OCI-LY7 (cell line): ENCODE data around the gene MFGE8. TPM values are rescaled to one million over a fixed set of nuclear protein-coding genes. Genes with fewer than 3 reads are reported as not detected.
A peak's percentile ranks its signal among the peaks of the same experiment; 100 is the strongest.

ENCODE experiments used
- BruUV-seq: library from RNA; stranded (reverse); fragments of 400-500 nt; replicated peaks from 2 replicates; lab custom pipeline; 2021; lab: Mats Ljungman, UMichigan
- CTCF ChIA-PET: fragments of 300-600 bp; sonication (Branson Sonifier 250); formaldehyde crosslinking; loops from one replicate; lab custom pipeline; 2022; ENCODE audit warnings: antibody characterized with exemption; ENCODE audit not compliant: unreplicated experiment; lab: Charles Lee
- POLR2A ChIA-PET: fragments of 300-600 bp; sonication (Branson Sonifier 250); formaldehyde crosslinking; loops from one replicate; lab custom pipeline; 2022; ENCODE audit warnings: antibody characterized with exemption; lab: Charles Lee
- DNase-seq: peaks from one replicate; pipeline ENCODE4 v3.0.0-alpha.2; 2015; ENCODE audit warnings: low spot score
- H2AFZ ChIP-seq: fragments of 200-600 bp; sonication (generic), shearing (Covaris generic); 2 replicates; pipeline ENCODE4 v1.6.1; 2014; ENCODE audit warnings: mild to moderate bottlenecking, antibody characterized with exemption, low read length, moderate library complexity
- H3K27ac ChIP-seq: fragments of 200-600 bp; sonication (generic); 2 replicates; pipeline ENCODE4 v1.5.1; 2014; ENCODE audit warnings: mixed run types, low read depth, mild to moderate bottlenecking, moderate library complexity, low read length, inconsistent platforms; ENCODE audit not compliant: poor library complexity, severe bottlenecking
- H3K36me3 ChIP-seq: fragments of 200-600 bp; sonication (generic); 2 replicates; pipeline ENCODE4 v1.6.1; 2014; ENCODE audit warnings: mild to moderate bottlenecking, antibody characterized with exemption, low read length, moderate library complexity, mixed read lengths; ENCODE audit not compliant: insufficient read depth
- H3K4me1 ChIP-seq: fragments of 200-600 bp; sonication (generic); 2 replicates; pipeline ENCODE4 v1.5.1; 2014; ENCODE audit warnings: mild to moderate bottlenecking, low read length; ENCODE audit not compliant: insufficient read depth, poor library complexity, severe bottlenecking
- H3K4me2 ChIP-seq: fragments of 200-600 bp; sonication (generic); 2 replicates; pipeline ENCODE4 v1.6.1; 2014; ENCODE audit warnings: mild to moderate bottlenecking, low read length
- H3K4me3 ChIP-seq: fragments of 200-600 bp; sonication (generic); 2 replicates; pipeline ENCODE4 v1.5.1; 2014; ENCODE audit warnings: mild to moderate bottlenecking, low read depth, low read length; ENCODE audit not compliant: poor library complexity, severe bottlenecking
- H3K79me2 ChIP-seq: fragments of 200-600 bp; sonication (generic); 2 replicates; pipeline ENCODE4 v1.6.1; 2016; ENCODE audit warnings: low read depth, mild to moderate bottlenecking, low read length, moderate library complexity, mixed read lengths; ENCODE audit not compliant: insufficient read depth
- H3K9me2 ChIP-seq: fragments of 200-600 bp; sonication (generic); 2 replicates; pipeline ENCODE4 v1.6.1; 2016; ENCODE audit warnings: mild to moderate bottlenecking, low read length, mixed read lengths; ENCODE audit not compliant: insufficient read depth
- H3K9me3 ChIP-seq: fragments of 200-600 bp; sonication (generic); 2 replicates; pipeline ENCODE4 v1.6.1; 2014; ENCODE audit warnings: mild to moderate bottlenecking, mixed run types, low read length, mixed read lengths
- H4K20me1 ChIP-seq: fragments of 200-600 bp; sonication (generic); 2 replicates; pipeline ENCODE4 v1.6.1; 2014; ENCODE audit warnings: mild to moderate bottlenecking, antibody characterized with exemption, low read length, moderate library complexity, mixed read lengths; ENCODE audit not compliant: insufficient read depth
- EZH2phosphoT487 ChIP-seq: fragments of 200-600 bp; sonication (generic); IDR thresholded peaks from 2 replicates; pipeline ENCODE4 v1.6.1; 2018; ENCODE audit warnings: low read depth, borderline replicate concordance, mild to moderate bottlenecking, mixed run types, antibody characterized with exemption, low read length, moderate library complexity, mixed read lengths
- intact Hi-C: fragments of 100-400 bp; cut with micrococcal nuclease; formaldehyde crosslinking; loops from one replicate; pipeline ENCODE4 v1.10.0; 2022; ENCODE audit not compliant: unreplicated experiment
- total RNA-seq, 2 experiments: library from RNA; depleted of rRNA in 1 of 2; stranded (reverse); fragments of >200 nt in 1 of 2; shearing (Covaris generic) in 1 of 2; gene quantifications; 2 replicates each; pipeline ENCODE4 v1.2.3, GENCODE V29; 2014 to 2022
- TF ChIP-seq, protein P1 (sequence below): fragments of 200-600 bp; sonication (generic); conservative IDR thresholded peaks from 2 replicates; pipeline ENCODE4 v1.5.1; 2014; ENCODE audit warnings: mild to moderate bottlenecking, antibody characterized with exemption, low read length, moderate library complexity, mixed read lengths

MFGE8 gene
- total RNA-seq, 2 experiments from 2014 or later, result 11.8 to 70.4 TPM

DNA sequence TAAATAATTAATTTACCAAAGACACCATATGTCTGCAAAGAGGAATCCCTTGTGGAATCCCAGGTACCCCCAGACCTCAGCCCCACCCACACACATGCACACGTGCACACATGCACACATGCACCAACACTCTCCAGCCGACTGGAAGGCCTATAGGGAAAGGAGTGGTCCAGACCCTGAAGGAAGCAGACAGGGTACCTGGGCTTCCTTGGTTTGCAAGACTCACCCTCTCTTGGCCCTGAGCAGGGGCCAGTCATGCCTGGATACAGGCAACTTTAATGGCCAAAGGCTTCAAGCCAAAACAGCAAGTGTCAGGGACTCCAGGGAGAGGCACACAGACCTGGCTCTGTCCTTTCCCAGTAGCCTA lies 8.9 kb downstream of the MFGE8 start:
- ChIA-PET POLR2A (no interaction called here), CTCF (interaction anchor here (0.6 kb wide), 1 partner anchor 438 kb away, joined by 3 read pairs; no protein-coding TSS in a partner anchor)
- Histone ChIP-seq H3K9me2 (no peaks in the 10 kb centered on the region), H3K4me2 (no peak overlapping the region), H3K79me2 (no peaks in the 10 kb centered on the region), H3K4me3 (no peak overlapping the region), H4K20me1 (no peaks in the 10 kb centered on the region), H3K36me3 (no peaks in the 10 kb centered on the region), H3K27ac (no peak overlapping the region), H3K4me1 (peaks cover 7% of the 10 kb centered on the region), H2AFZ (peak overlapping the region; percentile 38; the same call in 1 of the 2 replicates), H3K9me3 (no peaks in the 10 kb centered on the region)
- intact Hi-C loops, result loop anchor here (1.0 to 10.0 kb wide), 4 partner anchors 100 to 279 kb away; partner anchors contain the start of gene AEN
- no peak for DNase-seq
- BruUV-seq, result no TSS peak
- no peak for TF ChIP-seq EZH2phosphoT487
- TF ChIP-seq, protein P1, sequence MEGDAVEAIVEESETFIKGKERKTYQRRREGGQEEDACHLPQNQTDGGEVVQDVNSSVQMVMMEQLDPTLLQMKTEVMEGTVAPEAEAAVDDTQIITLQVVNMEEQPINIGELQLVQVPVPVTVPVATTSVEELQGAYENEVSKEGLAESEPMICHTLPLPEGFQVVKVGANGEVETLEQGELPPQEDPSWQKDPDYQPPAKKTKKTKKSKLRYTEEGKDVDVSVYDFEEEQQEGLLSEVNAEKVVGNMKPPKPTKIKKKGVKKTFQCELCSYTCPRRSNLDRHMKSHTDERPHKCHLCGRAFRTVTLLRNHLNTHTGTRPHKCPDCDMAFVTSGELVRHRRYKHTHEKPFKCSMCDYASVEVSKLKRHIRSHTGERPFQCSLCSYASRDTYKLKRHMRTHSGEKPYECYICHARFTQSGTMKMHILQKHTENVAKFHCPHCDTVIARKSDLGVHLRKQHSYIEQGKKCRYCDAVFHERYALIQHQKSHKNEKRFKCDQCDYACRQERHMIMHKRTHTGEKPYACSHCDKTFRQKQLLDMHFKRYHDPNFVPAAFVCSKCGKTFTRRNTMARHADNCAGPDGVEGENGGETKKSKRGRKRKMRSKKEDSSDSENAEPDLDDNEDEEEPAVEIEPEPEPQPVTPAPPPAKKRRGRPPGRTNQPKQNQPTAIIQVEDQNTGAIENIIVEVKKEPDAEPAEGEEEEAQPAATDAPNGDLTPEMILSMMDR, result no peak

DNA sequence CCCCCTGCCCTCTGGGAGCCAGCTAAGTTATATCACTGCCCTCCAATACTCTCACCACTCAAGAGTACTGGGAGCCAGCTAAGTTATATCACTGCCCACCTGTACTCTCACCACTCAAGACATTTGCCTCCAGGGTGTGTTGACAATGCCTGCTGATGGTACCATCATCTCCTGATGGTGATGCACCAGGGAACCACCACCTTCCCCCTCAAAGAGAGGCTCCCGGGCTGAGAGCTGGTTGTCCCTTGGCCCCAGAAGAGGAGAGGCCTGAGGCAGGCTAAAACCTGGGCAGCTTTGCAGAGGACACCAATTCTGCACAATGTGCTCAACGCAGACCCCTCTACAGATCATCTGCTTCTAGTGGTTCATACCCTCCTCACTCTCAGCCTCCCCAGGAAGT lies 10.3 kb downstream of the MFGE8 start:
- no peak for DNase-seq
- H3K79me2 ChIP-seq, result no peaks in the 10 kb centered on the region
- no peaks in the 10 kb centered on the region for H3K9me3 ChIP-seq
- H3K36me3 ChIP-seq, result no peaks in the 10 kb centered on the region
- TF ChIP-seq, protein P1, result no peak
- TF ChIP-seq EZH2phosphoT487, result no peak
- POLR2A ChIA-PET, result no interaction called here
- no peak overlapping the region for H3K4me2 ChIP-seq
- intact Hi-C loops, result loop anchor here (10.0 kb wide), 1 partner anchor 278 kb away; the partner anchor contains the start of gene AEN
- CTCF ChIA-PET, result interaction anchor here (0.6 kb wide), 1 partner anchor 275 kb away, joined by 3 read pairs; no protein-coding TSS in a partner anchor
- H3K4me1 ChIP-seq, result peaks cover 7% of the 10 kb centered on the region
- no TSS peak for BruUV-seq
- H3K27ac ChIP-seq, result no peak overlapping the region
- no peak overlapping the region for H3K4me3 ChIP-seq
- no peaks in the 10 kb centered on the region for H4K20me1 ChIP-seq
- H2AFZ ChIP-seq, result no peak overlapping the region
- H3K9me2 ChIP-seq, result no peaks in the 10 kb centered on the region

DNA sequence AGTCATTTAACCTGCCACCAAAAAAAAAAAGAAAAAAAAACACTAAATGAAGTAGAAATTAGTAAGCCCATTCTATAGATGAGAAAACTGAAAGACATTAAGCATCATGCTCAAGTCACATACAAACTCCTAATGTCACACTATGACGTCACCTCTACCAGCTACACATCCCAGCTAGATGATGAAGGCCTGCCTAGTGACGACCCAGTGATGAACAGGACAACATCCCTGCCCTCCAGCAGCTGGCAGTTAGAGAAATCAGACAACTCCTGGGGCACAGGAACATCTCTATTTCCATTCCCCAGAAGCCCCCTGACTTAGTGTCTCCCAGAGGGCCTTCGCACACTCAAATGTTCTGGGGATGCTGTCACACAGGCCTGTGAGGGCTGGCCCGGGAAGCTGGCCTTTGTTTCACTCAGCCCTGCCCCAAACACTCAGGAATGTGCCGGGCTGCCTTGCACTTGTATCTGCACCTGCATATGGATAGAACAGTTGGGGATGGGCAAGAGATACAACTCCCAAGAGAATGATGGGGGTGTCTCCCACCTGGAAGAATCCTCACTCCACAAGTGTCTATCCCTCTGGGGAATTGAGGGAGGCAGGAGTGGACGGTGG lies 10.9 kb downstream of the MFGE8 start:
- no peak overlapping the region for H3K4me2 ChIP-seq
- peaks cover 7% of the 10 kb centered on the region for H3K4me1 ChIP-seq
- H3K9me3 ChIP-seq, result no peaks in the 10 kb centered on the region
- ChIA-PET CTCF (interaction anchor here (0.6 kb wide), 1 partner anchor 276 kb away, joined by 3 read pairs; no protein-coding TSS in a partner anchor), POLR2A (no interaction called here)
- H3K79me2 ChIP-seq, result no peaks in the 10 kb centered on the region
- DNase-seq, result no peak
- no peak overlapping the region for H2AFZ ChIP-seq
- no peak for TF ChIP-seq EZH2phosphoT487
- TF ChIP-seq, protein P1, result no peak
- no peaks in the 10 kb centered on the region for H4K20me1 ChIP-seq
- intact Hi-C loops, result loop anchor here (10.0 kb wide), 1 partner anchor 278 kb away; the partner anchor contains the start of gene AEN
- H3K36me3 ChIP-seq, result no peaks in the 10 kb centered on the region
- no peak overlapping the region for H3K27ac ChIP-seq
- H3K9me2 ChIP-seq, result no peaks in the 10 kb centered on the region
- no TSS peak for BruUV-seq
- H3K4me3 ChIP-seq, result no peak overlapping the region
